Ishikawa (cell line): ENCODE results near the gene SHF.

ENCODE experiments used
- CEBPB ChIP-seq: IDR thresholded peaks from 2 replicates; pipeline ENCODE4 v1.6.1; 2012
- EGR1 ChIP-seq: IDR thresholded peaks from 2 replicates; pipeline ENCODE4 v1.6.1; 2012
- EP300 ChIP-seq: IDR thresholded peaks from 2 replicates; pipeline ENCODE4 v1.6.1; 2012; ENCODE audit warnings: borderline replicate concordance
- FOXM1 ChIP-seq: IDR thresholded peaks from 2 replicates; pipeline ENCODE4 v1.6.1; 2012; ENCODE audit warnings: low read depth, borderline replicate concordance
- NFIC ChIP-seq: IDR thresholded peaks from 2 replicates; pipeline ENCODE4 v1.6.1; 2012
- TAF1 ChIP-seq: IDR thresholded peaks from 2 replicates; pipeline ENCODE4 v1.6.1; 2012; ENCODE audit warnings: low read depth, mild to moderate bottlenecking
- YY1 ChIP-seq: IDR thresholded peaks from 2 replicates; pipeline ENCODE4 v1.6.1; 2012; ENCODE audit warnings: low read depth
- TF ChIP-seq, protein P1 (sequence below): IDR thresholded peaks from 2 replicates; pipeline ENCODE4 v1.6.1; 2012
- TF ChIP-seq, protein P2 (sequence below): IDR thresholded peaks from 2 replicates; pipeline ENCODE4 v1.6.1; 2012; ENCODE audit warnings: low read depth, mild to moderate bottlenecking
- TF ChIP-seq, protein P3 (sequence below): IDR thresholded peaks from 2 replicates; pipeline ENCODE4 v1.6.1; 2012

DNA sequence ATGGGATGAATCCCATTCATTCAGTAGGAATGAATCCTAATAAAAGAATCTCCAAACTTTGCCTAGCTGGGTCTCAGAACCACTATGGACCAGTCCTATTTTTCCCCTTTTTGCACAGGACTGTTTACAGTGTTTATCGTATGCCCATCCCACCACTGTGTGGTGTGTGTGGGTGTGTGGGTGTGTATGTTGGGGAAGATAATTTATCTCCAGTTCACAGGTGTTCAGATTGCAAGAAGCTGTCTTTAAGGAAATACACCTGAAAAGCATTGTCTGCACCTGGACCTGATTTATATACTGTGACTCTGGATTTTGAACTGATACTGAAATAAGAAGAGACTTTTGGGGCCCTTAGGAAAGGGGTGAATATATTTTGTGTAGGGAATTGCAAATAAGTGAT lies 24.7 kb upstream of the SHF start:
- TF ChIP-seq, protein P1, sequence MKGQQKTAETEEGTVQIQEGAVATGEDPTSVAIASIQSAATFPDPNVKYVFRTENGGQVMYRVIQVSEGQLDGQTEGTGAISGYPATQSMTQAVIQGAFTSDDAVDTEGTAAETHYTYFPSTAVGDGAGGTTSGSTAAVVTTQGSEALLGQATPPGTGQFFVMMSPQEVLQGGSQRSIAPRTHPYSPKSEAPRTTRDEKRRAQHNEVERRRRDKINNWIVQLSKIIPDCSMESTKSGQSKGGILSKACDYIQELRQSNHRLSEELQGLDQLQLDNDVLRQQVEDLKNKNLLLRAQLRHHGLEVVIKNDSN, result no peak
- TF ChIP-seq TAF1 (no peak), NFIC (no peak), FOXM1 (no peak), YY1 (no peak), EP300 (no peak), CEBPB (no peak), EGR1 (no peak)
- TF ChIP-seq, protein P2, sequence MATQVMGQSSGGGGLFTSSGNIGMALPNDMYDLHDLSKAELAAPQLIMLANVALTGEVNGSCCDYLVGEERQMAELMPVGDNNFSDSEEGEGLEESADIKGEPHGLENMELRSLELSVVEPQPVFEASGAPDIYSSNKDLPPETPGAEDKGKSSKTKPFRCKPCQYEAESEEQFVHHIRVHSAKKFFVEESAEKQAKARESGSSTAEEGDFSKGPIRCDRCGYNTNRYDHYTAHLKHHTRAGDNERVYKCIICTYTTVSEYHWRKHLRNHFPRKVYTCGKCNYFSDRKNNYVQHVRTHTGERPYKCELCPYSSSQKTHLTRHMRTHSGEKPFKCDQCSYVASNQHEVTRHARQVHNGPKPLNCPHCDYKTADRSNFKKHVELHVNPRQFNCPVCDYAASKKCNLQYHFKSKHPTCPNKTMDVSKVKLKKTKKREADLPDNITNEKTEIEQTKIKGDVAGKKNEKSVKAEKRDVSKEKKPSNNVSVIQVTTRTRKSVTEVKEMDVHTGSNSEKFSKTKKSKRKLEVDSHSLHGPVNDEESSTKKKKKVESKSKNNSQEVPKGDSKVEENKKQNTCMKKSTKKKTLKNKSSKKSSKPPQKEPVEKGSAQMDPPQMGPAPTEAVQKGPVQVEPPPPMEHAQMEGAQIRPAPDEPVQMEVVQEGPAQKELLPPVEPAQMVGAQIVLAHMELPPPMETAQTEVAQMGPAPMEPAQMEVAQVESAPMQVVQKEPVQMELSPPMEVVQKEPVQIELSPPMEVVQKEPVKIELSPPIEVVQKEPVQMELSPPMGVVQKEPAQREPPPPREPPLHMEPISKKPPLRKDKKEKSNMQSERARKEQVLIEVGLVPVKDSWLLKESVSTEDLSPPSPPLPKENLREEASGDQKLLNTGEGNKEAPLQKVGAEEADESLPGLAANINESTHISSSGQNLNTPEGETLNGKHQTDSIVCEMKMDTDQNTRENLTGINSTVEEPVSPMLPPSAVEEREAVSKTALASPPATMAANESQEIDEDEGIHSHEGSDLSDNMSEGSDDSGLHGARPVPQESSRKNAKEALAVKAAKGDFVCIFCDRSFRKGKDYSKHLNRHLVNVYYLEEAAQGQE, result no peak
- TF ChIP-seq, protein P3, sequence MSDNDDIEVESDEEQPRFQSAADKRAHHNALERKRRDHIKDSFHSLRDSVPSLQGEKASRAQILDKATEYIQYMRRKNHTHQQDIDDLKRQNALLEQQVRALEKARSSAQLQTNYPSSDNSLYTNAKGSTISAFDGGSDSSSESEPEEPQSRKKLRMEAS, result no peak
